HG03460 (cell line): Measurements from ENCODE around the gene SLC26A9.
"Not testable (repeated sequence)": the region's sequence is repeated elsewhere in the genome, so short reads cannot be mapped to it uniquely, and the experiment has no call there.

ENCODE experiments used
- ATAC-seq: cut with Tn5 transposase; IDR thresholded peaks from one replicate; pipeline ENCODE4 v1.9.1; 2021; ENCODE audit not compliant: unreplicated experiment

The SLC26A9 gene

GRCh38 chr1:205927247-205927646 is 16.0 kb downstream of the SLC26A9 start:
- ATAC-seq: no peak

- no peak for ATAC-seq
Observed at GRCh38 chr1:205926636-205927035, 16.6 kb downstream of the SLC26A9 start.

DNA sequence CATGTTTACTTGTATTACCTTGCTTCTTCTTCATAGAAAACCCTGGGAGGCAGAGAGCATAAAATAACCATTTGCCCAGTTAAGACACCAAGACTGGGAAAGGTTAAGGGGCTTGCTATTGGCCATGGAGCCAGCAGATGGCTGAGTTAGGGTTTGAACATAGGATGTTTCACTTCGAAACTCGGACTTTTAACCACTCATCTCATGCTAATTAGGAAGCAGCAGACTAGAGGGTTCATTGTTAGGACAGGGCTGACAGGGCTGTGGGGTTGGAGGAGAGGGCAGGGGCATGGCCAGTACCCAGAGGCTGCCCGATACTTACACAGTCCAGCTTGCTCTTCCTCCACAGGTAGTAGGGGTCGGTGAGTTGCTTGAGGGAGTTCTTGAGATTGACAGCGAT is 17.0 kb downstream of the SLC26A9 start:
- ATAC-seq: no peak

DNA sequence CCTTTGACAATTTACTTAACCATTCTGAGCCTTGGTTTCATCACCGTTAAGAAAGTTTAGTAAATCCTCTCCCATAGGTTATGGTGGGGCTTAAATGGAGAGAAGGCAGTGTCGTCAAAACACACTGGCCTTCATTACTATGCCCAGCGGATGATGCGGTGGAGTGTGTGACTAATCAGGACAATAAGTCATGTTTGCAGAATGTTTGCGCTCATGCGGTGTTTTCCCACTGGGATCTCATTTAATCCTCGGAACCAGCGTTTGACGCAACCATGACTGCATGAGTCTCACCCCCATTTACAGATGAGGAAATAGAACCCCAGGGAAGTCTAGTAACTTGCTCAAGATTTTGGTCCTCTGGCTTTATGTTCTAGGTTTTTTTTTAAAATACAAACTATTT is 17.5 kb downstream of the SLC26A9 start:
- ATAC-seq: no peak

DNA sequence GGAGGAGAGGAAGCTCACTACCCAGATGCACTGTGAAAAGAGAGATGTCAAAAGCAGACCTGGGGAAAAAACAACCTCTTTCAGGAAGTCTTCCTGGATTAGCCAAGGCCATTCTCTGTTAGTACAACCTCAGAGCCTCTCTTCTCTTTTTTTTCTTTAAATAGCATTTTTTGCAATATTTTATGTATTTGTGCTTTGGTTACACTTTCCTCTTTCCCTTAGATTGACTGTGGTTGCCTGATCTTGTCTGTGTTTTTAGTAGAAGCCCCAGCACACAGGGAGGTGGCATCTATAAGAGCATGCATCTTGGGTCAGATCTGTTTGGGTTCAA is 18.8 kb downstream of the SLC26A9 start:
- no peak for ATAC-seq

DNA sequence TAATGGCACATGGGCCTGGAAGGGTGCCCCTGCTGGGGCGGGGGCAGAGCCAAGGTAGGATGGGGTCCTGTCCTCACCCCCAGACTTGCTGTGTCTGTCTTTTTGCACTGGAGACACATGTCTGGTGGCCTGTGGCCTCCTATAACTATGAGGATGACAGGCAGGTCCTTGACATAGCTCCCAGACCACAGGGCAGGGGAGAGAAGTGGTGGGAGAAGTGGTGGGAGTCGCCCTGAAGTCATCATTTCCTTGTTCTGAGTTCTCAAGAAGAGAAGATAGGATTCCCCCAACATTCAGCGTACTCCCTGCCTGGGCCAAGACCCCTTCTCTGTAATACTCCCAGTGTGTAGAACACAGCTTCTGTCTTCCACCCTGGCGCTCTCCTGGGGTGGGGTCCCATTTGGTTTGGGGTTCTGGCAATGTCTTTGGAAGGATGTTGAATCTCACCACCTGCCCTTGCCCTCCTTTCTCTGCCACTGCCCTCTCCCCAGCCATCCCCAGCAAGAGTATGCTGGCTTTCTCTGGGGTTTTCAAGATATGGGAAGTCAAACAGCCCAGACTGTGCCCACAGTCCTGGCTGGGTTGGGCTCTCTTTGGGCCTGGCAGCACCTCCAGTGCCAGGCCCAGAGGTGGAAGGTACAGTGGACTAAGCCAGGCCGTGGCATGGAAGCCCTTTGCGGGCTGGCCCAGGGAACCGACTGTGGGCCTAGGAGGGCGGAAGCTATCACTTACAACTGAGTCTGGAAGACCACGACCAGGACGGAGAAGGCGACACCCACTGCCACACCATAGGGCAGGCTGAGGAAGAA is 19.4 kb downstream of the SLC26A9 start:
- no peak for ATAC-seq

DNA sequence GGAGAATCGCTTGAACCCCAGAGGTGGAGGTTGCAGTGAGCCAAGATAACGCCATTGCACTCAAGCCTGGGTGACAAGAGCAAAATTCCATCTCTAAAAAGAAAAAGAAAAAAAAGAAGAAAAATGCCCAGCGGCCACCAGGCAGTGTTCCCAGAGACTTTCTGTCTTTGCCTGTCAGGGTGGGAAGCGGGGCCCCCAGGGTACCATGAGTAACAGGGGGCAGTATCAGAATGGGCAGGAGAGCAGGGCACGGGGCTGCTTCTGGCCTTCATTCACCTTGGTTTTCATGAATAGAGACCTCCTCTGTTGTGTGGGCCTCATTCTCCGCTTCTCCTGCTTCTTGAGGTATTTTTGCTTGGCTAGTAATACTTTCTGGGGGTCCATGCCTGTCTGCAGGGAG is 20.4 kb downstream of the SLC26A9 start:
- ATAC-seq: no peak

- ATAC-seq: no peak
Observed at GRCh38 chr1:205922314-205922713, 20.9 kb downstream of the SLC26A9 start.

DNA sequence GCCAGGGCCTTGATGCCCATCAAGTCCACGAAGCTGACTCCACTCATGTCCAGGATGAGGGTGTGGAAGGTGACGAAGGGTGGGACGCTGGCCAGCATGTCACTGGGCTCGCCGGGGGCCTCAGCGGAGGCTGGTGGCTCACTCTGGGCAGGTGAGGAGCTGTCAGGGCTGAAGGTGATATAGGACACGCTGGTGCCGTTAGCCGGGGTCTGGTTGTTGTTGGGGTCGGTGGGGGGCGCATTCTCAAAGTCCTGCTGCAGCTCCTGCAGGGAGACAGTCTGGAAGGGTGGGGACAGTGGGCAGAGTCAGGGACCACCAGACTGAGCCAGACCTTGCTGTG is 21.7 kb downstream of the SLC26A9 start:
- no peak for ATAC-seq

DNA sequence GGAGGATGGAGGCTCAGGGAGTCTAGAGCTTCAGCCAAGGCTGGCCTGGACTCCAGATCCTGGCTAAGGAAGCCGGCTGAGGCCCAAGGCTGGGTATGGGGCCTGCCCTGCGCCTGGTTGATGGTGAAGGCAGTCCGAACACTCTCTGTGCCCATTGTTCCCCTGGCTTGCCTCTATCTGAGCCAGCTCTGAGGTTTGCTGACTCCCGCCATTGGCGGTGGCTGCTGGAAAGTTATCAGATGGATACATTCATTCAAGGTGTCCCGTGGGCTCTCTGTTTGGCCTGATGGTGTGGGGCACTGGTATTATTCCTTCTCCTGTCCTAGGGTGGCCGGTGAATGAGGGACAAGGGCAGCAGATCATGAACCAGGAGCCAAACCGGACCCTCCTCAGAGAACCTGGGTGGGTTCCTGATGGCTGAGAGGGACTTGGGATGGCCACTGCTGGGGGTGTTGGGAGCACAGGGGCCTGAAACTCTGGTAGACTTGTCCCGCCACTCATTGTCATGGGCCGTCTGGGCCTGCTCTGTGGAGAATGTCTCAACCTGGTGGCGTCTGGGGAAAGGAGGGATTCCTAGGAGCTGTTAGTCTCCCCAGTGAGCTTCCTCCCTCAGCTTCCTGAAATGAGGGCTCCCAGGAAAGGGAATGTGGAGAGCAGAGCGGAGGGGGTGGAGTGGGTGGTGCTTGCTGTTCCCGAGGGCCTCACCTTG is 22.2 kb downstream of the SLC26A9 start:
- no peak for ATAC-seq

GRCh38 chr1:205920159-205920558 is 23.1 kb downstream of the SLC26A9 start:
- no peak for ATAC-seq

DNA sequence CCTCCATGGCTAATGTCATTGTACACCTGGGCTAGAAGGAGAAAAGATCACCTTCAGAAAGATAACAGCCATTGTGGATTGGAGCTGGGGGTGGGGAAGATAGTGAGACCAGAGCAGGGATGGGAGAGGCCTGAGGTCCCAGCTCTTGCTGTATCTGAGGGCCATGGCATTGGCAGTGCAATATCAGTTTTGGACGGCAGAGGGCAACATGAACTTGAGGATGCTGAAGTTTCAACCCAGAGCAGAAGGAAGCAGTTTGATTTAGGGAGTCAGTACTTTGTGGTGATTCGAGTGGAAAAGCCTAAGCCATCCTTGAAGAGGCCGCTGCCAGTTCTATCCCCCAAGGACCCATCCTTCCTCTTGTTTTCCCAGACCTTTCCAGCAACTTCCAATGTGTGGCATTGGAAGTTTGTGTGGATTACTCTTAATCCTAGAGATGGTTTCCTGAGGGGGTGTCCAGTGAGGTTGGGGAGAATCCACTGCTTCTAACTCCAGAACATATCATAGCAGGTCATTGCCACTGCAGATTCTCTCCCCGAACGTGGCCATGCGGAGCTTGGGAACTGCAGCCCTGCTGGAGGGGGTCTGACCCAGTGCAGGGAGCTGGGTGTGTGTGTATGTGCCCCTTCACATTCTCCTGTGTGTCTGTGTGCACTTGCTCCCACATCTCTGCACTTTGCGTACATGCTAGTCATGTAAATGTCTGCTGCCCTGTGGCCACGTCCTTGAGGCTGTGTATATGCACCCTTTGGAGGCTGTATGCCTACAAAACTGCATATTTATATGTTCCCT is 24.1 kb downstream of the SLC26A9 start:
- no peak for ATAC-seq

DNA sequence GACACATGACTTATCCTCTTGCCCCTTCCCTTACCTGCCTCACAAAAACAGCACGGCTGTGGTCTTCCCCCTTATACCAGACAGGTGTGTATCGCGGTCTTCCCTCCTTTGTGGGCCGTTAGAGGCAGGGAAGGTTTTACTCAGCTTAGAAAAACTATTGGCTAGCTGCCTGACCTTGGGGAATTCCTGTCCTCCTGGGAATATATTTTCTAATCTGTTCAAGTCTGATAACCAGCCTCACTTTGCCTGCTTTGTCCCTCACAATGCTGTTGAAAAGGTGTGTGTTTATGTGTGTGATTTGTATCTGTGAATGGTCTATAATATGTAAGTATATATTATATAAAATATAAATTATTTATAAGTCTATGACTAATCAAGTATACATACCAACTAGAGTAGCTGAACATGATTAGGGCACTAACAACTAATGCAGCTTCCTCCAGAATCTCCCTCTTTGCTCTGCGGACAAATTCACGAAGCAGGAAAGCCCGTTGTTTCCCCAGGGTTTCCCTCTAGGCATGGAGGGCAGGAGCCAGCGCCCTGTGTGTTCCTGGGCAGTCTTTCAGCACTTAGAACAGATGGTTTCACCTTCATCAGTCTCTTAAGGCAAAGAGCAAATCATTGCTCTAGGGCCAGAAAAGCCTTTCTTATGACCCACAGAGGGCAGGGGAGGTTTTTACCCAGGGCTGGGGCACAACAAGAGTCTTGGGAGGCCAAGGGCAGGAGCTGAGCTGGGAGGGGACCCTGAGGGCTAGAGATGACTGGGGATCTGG is 25.6 kb downstream of the SLC26A9 start:
- ATAC-seq: no peak

- no peak for ATAC-seq
Observed at GRCh38 chr1:205916541-205916940, 26.7 kb downstream of the SLC26A9 start.

DNA sequence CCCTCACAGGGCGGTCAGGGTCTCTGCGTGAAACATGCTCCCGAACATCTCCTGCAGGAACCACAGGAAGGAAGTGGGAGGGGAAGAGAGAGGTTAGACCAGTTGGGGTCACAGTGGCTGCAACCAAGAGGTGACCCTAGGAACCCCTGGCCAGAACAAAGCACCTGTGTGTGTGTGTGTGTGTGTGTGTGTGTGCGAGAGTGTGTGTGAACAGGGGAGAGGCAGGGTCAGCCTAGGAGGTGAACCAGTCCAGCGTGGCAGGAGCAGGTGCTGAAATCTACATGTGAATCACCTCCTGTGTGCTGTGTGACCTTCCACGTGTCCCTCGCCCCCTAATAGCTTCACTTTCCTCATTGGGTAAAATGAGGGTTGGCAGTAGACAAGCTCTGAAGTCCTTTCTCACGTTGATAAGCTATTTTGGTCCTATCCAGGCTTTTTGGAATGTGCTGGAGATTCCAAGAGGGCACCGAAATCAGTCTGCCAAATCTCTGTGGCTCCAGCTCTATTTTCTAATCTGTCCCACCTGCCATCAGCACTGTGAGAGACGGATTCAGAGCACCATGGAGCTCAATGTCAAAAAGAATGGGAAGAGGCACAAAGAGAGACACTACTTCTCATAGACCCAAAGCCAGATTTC is 27.8 kb downstream of the SLC26A9 start:
- ATAC-seq: no peak

DNA sequence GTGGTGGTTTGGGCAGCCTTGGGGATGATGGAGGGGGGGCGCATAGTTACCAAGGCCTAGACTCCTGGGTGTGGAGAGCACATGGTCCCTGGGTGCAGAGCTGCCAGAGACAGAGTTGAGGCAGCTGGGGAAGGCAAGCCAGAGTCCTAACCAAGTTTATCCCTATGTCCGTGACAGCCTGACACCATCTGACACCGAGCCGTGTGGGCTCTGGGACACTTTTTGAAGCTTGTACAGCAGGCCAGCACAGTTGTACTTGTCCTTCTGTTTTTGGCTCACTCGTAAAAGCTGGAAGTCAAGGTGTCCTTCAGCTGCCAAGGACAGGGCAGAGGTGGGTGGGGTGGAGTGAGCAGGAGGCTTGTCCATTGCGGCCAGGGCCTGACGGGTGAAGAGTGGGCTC is 28.5 kb downstream of the SLC26A9 start:
- ATAC-seq: no peak

DNA sequence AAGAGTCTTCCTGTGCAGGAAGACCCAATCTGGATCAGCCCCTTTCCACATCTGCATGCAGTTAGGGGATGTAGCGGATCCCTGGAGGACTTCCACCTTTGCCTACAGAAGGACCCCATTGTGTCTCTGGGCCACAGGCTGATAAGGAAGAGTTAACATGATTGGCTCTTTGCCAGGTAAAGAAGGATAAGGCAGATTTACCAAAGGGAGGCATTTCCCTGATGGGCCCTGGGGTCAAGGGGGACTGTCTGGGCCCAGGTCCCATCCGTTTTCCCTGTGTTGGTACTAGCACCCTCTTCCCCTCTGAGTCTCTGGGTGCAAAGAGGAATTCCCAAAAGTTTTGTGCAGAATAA is 29.1 kb downstream of the SLC26A9 start:
- ATAC-seq: no peak

DNA sequence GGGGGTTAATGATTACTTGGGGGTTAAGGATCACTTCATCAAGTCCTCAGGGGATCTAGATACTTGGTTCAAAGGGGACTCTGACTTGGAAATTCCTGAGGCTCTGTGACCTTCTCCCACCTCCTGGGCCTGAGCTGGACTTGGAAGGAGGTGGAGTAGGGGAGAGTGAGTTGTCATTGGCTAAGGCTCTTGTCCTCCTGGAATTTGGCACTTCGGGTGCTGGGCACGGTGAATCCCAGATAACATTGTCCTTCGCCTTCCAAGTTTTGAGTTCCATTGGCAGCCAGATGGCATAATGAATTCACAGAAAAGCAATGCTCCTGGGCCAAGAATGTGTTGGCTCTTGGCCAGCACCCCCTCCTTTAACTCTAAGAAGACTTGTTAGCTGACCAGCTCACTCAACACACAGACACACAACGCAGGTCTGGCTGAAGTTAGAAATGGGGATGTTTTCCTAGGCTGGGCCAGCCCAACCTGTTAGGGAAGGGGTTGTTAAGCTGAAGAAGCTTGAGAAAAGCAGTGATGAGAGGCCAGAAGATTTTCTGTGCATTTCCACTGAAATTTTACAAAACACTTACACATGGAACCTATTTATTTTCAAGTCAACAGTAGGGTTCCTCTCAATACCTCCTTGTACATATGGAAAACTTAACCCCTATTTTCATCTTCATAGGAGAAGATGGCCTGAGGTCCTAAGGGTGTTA is 29.7 kb downstream of the SLC26A9 start:
- ATAC-seq: no peak

- no peak for ATAC-seq
Observed at GRCh38 chr1:205907794-205908193, 35.5 kb downstream of the SLC26A9 start.

- ATAC-seq: not testable (repeated sequence)
Observed at GRCh38 chr1:205905095-205905494, 38.2 kb downstream of the SLC26A9 start.
